Activated CD8-positive, alpha-beta T cell treated with anti-CD3 and anti-CD28 coated beads for 36 hours (primary cell): ENCODE measurements around the gene ASTL. TPM values are rescaled to one million over a fixed set of nuclear protein-coding genes. Genes with fewer than 3 reads are reported as not detected.

ENCODE experiments used
- ATAC-seq: fragments of 200-7000 bp; cut with Tn5 transposase; one replicate; pipeline ENCODE4 v1.10.0; 2021; ENCODE audit warnings: mild to moderate bottlenecking, moderate library complexity
- CTCF ChIA-PET: fragments of 350-600 bp; sonication (Branson Sonifier 250); formaldehyde crosslinking; loops from one replicate; lab custom pipeline; 2021; ENCODE audit warnings: antibody characterized with exemption; lab: Charles Lee
- POLR2A ChIA-PET: fragments of 350-600 bp; sonication (Branson Sonifier 250); formaldehyde crosslinking; loops from one replicate; lab custom pipeline; 2021; ENCODE audit warnings: antibody characterized with exemption; lab: Charles Lee
- DNase-seq: peaks from one replicate; pipeline ENCODE4 v3.0.0-alpha.2; 2020
- H3K27ac Mint-ChIP-seq: one replicate; pipeline ENCODE4 v1.8.0; 2021; ENCODE audit warnings: mild to moderate bottlenecking, mixed read lengths
- H3K27me3 Mint-ChIP-seq: one replicate; pipeline ENCODE4 v1.8.0; 2021; ENCODE audit warnings: mixed read lengths
- H3K36me3 Mint-ChIP-seq: one replicate; pipeline ENCODE4 v1.8.0; 2021; ENCODE audit warnings: low read depth, mixed read lengths
- H3K4me1 Mint-ChIP-seq: one replicate; pipeline ENCODE4 v1.8.0; 2021; ENCODE audit warnings: low read depth, mixed read lengths
- H3K4me3 Mint-ChIP-seq: one replicate; pipeline ENCODE4 v1.8.0; 2021; ENCODE audit warnings: mild to moderate bottlenecking, moderate library complexity, mixed read lengths
- H3K9me3 Mint-ChIP-seq: one replicate; pipeline ENCODE4 v1.8.0; 2021; ENCODE audit warnings: mixed read lengths
- CTCF ChIP-seq: fragments of 200-600 bp; IDR thresholded peaks from one replicate; pipeline ENCODE4 v1.8.0; 2022; ENCODE audit warnings: antibody characterized with exemption, mild to moderate bottlenecking
- intact Hi-C: fragments of 100-400 bp; cut with micrococcal nuclease; formaldehyde crosslinking; loops from one replicate; pipeline ENCODE4 v1.10.0; 2022
- total RNA-seq, 2 experiments: library from RNA; stranded (reverse); gene quantifications; one replicate each; pipeline ENCODE4 v1.2.3, GENCODE V29; 2021

Gene ASTL
- total RNA-seq, 2 experiments from 2014 or later: 1.8 to 2.7 TPM

- Mint-ChIP-seq H3K27ac (no peak overlapping the region), H3K9me3 (no peaks in the 10 kb centered on the region), H3K27me3 (peaks cover 21% of the 10 kb centered on the region), H3K4me3 (peak overlapping the region; percentile 56), H3K36me3 (no peaks in the 10 kb centered on the region), H3K4me1 (peaks cover 20% of the 10 kb centered on the region)
- DNase-seq (no peak), ATAC-seq (peak; percentile 1)
- no peak for TF ChIP-seq CTCF
- intact Hi-C loops: no loop called here
- ChIA-PET CTCF (interaction anchor here (0.7 to 9.3 kb wide), 18 partner anchors 9 to 151 kb away, joined by 3 to 94 read pairs (median 10); partner anchors contain the start of genes ASTL, CIAO1 and TMEM127), POLR2A (interaction anchor here (1.0 to 1.8 kb wide), 2 partner anchors 27 to 93 kb away, joined by 4 to 11 read pairs; no protein-coding TSS in a partner anchor)
Measured at GRCh38 chr2:96115631-96116423, 22.5 kb downstream of the ASTL start.

- Mint-ChIP-seq H3K27me3 (peaks cover 13% of the 10 kb centered on the region), H3K4me3 (peak overlapping the region; percentile 56), H3K27ac (no peak overlapping the region), H3K36me3 (no peaks in the 10 kb centered on the region), H3K4me1 (peaks cover 14% of the 10 kb centered on the region), H3K9me3 (no peaks in the 10 kb centered on the region)
- ChIA-PET POLR2A (no interaction called here), CTCF (interaction anchor here (0.7 to 9.3 kb wide), 5 partner anchors 24 to 122 kb away, joined by 3 to 94 read pairs (median 34); partner anchors contain the start of gene ASTL)
- DNase-seq (no peak), ATAC-seq (no peak)
- intact Hi-C loops: no loop called here
- no peak for TF ChIP-seq CTCF
Measured at GRCh38 chr2:96114903-96115581, 23.3 kb downstream of the ASTL start.

GRCh38 chr2:96114546-96114902 lies 23.8 kb downstream of the ASTL start:
- POLR2A ChIA-PET: no interaction called here
- no peak for TF ChIP-seq CTCF
- Mint-ChIP-seq H3K27ac (no peak overlapping the region), H3K4me1 (peaks cover 10% of the 10 kb centered on the region), H3K4me3 (no peak overlapping the region), H3K27me3 (peaks cover 10% of the 10 kb centered on the region), H3K36me3 (no peaks in the 10 kb centered on the region), H3K9me3 (no peaks in the 10 kb centered on the region)
- DNase-seq: no peak
- intact Hi-C loops: no loop called here
- no peak for ATAC-seq
- CTCF ChIA-PET: interaction anchor here (2.2 to 9.3 kb wide), 2 partner anchors 28 to 60 kb away, joined by 6 to 94 read pairs; no protein-coding TSS in a partner anchor

- Mint-ChIP-seq H3K36me3 (no peaks in the 10 kb centered on the region), H3K4me1 (peaks cover 10% of the 10 kb centered on the region), H3K27me3 (peaks cover 9% of the 10 kb centered on the region), H3K27ac (no peak overlapping the region), H3K9me3 (no peaks in the 10 kb centered on the region), H3K4me3 (no peak overlapping the region)
- ATAC-seq (no peak), DNase-seq (no peak)
- CTCF ChIA-PET: interaction anchor here (0.6 to 9.3 kb wide), 9 partner anchors 15 to 293 kb away, joined by 3 to 94 read pairs (median 3); no protein-coding TSS in a partner anchor
- no peak for TF ChIP-seq CTCF
- intact Hi-C loops: no loop called here
- POLR2A ChIA-PET: no interaction called here
Measured at GRCh38 chr2:96113951-96114350, 24.4 kb downstream of the ASTL start.
